Measurements from ENCODE around the gene DUSP28.
A peak's percentile ranks its signal among the peaks of the same experiment; 100 is the strongest.

The DUSP28 gene

GRCh38 chr2:240586198-240586918, 26.2 kb downstream of the DUSP28 start, which contains the start of gene CAPN10:
TSS of gene CAPN10 (plus strand) at chr2:240586734. CDS start at chr2:240586912, 178 bp downstream.
- peak; percentile 99 for DNase-seq (ENCODE audit: low spot score)

DNA sequence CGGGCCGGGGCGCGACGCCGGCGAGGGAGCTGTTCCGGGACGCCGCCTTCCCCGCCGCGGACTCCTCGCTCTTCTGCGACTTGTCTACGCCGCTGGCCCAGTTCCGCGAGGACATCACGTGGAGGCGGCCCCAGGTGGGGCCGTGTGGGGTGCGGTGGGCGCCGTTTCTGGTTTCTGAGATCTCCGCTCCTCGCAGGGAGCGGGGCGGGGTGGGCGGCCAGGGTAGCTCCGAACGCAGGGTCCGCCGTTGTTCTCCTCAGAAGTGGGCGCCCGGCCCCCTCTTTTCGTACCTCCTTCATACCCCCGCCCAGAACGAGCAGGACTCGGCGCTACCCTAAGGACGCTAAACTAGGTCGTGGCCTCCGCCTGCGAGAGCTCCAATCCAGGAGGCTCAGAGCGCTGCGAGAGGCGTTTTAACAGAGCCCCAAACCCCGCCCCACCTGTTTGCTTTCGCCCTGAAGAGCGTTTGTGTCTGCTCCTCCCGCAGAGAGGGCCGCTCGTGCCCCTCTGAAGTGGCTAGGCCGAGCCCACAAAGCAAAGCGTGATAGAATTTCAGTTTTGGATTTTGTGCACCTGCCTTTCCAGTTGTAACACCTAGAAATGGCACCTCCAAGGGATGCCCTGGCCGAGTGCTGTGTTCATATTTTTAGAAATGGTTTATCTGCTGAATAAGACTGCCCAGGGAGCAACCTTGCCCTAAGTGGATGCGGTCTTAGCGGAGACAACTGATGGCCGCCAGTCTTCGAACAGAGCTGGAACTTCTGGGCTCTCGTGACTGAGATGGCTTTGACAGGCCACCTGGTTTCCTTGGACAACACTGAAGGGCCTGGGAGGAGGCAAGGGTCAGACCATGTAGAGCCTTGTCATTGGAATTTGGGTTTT, 27.0 kb downstream of the DUSP28 start:
- peak; percentile 53 for DNase-seq (ENCODE audit: low spot score)

GRCh38 chr2:240588006-240588655, 28.0 kb downstream of the DUSP28 start:
- no peak for DNase-seq (ENCODE audit: low spot score)

DNA sequence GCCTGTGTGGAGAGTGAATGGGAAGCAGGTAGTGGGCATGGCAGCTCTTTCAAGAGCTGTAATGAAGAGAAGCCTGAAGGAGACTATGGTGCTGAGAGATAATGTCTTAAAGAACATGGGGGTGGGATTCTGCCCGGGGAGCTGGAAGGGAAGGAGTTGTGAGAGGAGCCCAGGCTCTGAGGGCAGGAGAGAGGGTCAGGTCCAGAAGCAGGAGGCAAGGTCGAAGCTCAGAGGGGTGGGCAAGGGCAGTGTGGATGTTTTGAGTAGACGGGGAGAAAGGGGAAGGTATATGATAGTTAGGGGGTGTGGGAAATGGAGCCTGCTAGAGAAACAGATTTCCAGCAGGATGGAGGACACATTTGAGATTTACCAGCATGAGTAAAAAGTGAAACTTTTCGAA, 28.5 kb downstream of the DUSP28 start:
- no peak for DNase-seq (ENCODE audit: low spot score)

DNA sequence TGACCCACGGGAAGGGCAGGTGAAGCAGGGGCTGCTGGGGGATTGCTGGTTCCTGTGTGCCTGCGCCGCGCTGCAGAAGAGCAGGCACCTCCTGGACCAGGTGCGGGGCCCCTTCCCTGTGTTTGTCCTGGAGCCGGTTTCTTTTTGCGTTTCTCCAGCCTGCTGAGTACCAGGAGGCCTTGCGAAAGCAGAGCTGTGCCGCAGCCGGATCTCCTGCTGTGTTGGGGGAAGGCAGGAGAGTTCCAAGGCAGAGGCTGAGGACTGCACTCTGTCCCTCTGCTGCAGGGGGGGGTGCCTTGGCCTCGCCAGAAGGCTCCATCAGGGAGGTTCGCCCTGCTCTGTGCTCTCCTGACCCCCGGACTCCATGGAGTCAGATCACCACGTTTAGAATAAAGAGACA, 29.2 kb downstream of the DUSP28 start:
- DNase-seq (ENCODE audit: low spot score): no peak

DNA sequence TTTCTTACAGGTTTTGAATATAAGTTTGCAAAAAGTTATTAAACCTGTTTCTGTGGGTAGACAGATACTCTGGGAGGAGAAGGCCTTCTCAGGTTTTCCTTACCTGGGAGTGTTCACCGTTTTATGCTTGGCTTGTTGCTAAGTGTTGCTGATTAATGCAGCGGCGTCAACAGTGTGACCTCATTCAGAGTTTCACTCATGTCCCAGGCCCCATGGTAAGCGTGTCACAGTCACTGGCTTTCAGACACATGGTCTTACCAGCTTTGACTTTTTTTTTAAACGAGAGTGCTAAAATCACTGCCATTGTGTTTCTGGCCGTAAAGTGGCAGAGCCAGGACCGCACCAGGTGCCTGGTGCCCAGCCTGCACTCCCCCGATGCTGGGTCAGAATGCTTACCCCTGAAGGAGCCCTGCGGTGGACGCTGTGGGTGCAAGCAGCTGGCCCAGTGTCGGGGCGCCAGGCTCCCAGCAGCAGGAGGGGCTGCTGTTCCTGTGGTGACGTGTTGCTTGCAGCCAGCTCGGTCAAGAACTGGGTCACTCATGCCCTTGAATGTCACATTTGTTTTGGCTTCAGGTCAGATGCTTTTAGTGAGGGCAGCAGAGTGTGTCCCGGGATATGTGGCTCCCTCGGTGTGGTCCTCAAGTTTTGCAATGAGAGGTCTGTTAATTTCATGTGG, 29.8 kb downstream of the DUSP28 start:
- DNase-seq (ENCODE audit: low spot score): no peak

DNA sequence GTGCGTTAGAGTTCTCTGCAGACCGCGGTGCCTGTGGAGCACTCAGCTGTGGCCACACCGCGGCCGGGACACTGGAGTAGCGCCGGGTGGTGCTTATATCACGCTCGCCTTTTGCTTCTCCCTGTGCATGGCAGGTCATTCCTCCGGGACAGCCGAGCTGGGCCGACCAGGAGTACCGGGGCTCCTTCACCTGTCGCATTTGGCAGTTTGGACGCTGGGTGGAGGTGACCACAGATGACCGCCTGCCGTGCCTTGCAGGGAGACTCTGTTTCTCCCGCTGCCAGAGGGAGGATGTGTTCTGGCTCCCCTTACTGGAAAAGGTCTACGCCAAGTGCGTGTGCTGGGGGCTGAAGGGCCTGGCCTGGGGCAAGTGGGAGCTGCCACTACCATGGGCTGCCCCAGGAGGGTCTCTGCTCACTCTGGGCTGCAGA, 30.5 kb downstream of the DUSP28 start:
- no peak for DNase-seq (ENCODE audit: low spot score)

- peak; percentile 42 for DNase-seq (ENCODE audit: low spot score)
Measured at GRCh38 chr2:240591226-240591625, 31.1 kb downstream of the DUSP28 start.

GRCh38 chr2:240591784-240592183, 31.6 kb downstream of the DUSP28 start:
- DNase-seq (ENCODE audit: low spot score): no peak

- no peak for DNase-seq (ENCODE audit: low spot score)
Measured at GRCh38 chr2:240593026-240593702, 33.0 kb downstream of the DUSP28 start.

- no peak for DNase-seq (ENCODE audit: low spot score)
Measured at GRCh38 chr2:240593703-240594451, 33.7 kb downstream of the DUSP28 start.

DNA sequence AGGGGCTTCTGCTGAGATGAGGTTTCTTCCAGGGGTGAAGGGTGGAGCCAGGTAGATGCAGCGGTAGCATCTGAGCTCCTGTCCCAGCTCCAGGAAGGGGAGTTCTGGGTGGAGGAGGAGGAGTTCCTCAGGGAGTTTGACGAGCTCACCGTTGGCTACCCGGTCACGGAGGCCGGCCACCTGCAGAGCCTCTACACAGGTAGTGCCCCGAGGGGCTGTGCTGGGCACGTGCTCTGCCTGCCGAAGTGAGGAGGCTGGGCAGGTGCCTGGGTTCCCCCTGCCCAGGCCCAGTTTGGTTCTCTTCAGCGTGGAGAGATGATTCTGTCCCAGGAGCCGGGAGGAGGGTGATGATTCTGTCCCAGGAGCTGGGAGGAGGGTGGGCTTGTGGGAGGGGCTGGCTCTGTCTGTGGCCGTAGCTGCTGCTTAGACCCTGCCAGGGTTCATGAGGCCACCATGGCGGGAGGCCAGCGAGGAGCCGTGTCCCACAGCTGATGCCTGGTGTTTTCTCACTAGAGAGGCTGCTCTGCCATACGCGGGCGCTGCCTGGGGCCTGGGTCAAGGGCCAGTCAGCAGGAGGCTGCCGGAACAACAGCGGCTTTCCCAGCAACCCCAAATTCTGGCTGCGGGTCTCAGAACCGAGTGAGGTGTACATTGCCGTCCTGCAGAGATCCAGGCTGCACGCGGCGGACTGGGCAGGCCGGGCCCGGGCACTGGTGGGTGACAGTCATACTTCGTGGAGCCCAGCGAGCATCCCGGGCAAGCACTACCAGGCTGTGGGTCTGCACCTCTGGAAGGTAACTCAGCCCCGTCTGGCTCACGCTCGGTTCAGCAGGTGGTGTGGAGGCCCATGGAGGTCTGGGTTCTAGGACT, 34.6 kb downstream of the DUSP28 start:
- DNase-seq (ENCODE audit: low spot score): no peak

- DNase-seq (ENCODE audit: low spot score): peak; percentile 68
Measured at GRCh38 chr2:240595381-240596079, 35.4 kb downstream of the DUSP28 start.

DNA sequence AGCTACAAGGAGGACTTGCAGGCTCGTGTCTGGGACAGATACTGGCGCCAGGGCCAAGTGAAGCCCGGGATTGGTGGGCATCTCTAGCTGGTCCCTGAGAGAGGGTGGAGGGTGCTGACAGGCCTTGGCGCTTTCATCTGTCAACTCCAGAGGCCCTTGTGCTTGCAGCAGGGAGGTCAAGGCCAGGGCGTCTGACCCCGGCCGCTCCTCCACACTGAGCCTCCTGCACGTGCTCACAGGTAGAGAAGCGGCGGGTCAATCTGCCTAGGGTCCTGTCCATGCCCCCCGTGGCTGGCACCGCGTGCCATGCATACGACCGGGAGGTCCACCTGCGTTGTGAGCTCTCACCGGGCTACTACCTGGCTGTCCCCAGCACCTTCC, 35.9 kb downstream of the DUSP28 start:
- DNase-seq (ENCODE audit: low spot score): no peak

DNA sequence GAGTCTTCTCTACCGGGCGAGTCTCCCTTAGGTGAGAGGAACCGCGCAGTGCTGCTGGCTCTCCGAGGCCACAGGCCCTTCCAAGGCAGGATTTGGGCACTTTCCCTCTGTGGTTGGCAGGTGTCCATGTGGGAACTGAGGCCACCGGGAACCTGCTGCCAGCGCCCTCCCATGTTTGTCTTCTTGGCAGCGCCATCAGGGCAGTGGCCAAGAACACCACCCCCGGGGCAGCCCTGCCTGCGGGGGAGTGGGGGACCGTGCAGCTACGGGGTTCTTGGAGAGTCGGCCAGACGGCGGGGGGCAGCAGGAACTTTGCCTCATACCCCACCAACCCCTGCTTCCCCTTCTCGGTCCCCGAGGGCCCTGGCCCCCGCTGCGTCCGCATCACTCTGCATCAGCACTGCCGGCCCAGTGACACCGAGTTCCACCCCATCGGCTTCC, 36.4 kb downstream of the DUSP28 start:
- DNase-seq (ENCODE audit: low spot score): no peak

- DNase-seq (ENCODE audit: low spot score): no peak
Measured at GRCh38 chr2:240597054-240597418, 36.9 kb downstream of the DUSP28 start.

DNA sequence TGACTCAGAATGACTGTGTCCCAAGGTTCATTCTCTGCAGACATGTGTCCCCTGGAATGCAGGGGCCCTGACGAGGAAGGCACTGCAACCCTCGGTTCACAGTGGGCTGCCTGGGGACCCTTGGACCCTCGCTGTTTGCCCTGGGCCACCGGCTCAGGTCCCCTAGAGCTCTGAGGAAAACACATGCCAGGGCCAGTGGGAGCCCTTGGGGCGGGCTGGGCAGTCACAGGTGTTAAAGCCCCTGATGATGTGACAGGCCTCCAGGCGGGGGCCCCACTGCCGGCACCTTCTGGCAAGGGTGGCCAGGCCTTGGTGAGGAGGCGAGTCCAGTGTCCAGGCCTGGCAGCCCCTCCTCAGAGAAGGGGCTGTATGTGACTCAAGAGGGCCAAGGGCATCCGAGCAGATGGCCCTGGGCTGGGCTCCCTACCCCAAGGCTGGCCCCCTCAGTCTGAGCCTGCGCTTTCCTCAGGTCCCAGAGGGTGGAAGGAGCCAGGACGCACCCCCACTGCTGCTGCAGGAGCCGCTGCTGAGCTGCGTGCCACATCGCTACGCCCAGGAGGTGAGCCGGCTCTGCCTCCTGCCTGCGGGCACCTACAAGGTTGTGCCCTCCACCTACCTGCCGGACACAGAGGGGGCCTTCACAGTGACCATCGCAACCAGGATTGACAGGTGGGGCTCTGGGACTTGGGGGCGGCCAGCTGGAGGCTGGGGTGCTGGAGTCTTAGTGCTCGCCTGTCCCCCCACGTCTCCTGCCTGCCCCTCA, 37.4 kb downstream of the DUSP28 start:
- DNase-seq (ENCODE audit: low spot score): no peak

- no peak for DNase-seq (ENCODE audit: low spot score)
Measured at GRCh38 chr2:240598311-240598911, 38.3 kb downstream of the DUSP28 start.

All from AG08396 (cell line).